Measurements from ENCODE around the gene PXDN.
"Not testable (repeated sequence)": the region's sequence is repeated elsewhere in the genome, so short reads cannot be mapped to it uniquely, and the experiment has no call there.

The PXDN gene

GRCh38 chr2:1740716-1741589 lies 3.4 kb downstream of the PXDN start:
- DNase-seq (ENCODE audit: low read depth in 2 of 2): no peak

GRCh38 chr2:1739961-1740715 lies 4.2 kb downstream of the PXDN start:
- DNase-seq (ENCODE audit: low read depth in 2 of 2): no peak

GRCh38 chr2:1739322-1739957 lies 4.9 kb downstream of the PXDN start:
- DNase-seq (ENCODE audit: low read depth in 2 of 2): no peak

- DNase-seq (ENCODE audit: low read depth in 2 of 2): no peak
Observed at GRCh38 chr2:1738646-1739302, 5.5 kb downstream of the PXDN start.

GRCh38 chr2:1738163-1738562 lies 6.2 kb downstream of the PXDN start:
- no peak for DNase-seq (ENCODE audit: low read depth in 2 of 2)

GRCh38 chr2:1736997-1737480 lies 7.3 kb downstream of the PXDN start:
- DNase-seq (ENCODE audit: low read depth in 2 of 2): no peak

- no peak for DNase-seq (ENCODE audit: low read depth in 2 of 2)
Observed at GRCh38 chr2:1736045-1736444, 8.3 kb downstream of the PXDN start.

- not testable (repeated sequence) for DNase-seq (ENCODE audit: low read depth in 2 of 2)
Observed at GRCh38 chr2:1733298-1733697, 11.0 kb downstream of the PXDN start.

GRCh38 chr2:1731963-1732768 lies 12.1 kb downstream of the PXDN start:
- DNase-seq (ENCODE audit: low read depth in 2 of 2): no peak

GRCh38 chr2:1731447-1731962 lies 12.8 kb downstream of the PXDN start:
- DNase-seq (ENCODE audit: low read depth in 2 of 2): no peak

- no peak for DNase-seq (ENCODE audit: low read depth in 2 of 2)
Observed at GRCh38 chr2:1730015-1730927, 14.0 kb downstream of the PXDN start.

GRCh38 chr2:1729242-1729641 lies 15.1 kb downstream of the PXDN start:
- no peak for DNase-seq (ENCODE audit: low read depth in 2 of 2)

- no peak for DNase-seq (ENCODE audit: low read depth in 2 of 2)
Observed at GRCh38 chr2:1728821-1729220, 15.5 kb downstream of the PXDN start.

- no peak for DNase-seq (ENCODE audit: low read depth in 2 of 2)
Observed at GRCh38 chr2:1727796-1728474, 16.4 kb downstream of the PXDN start.

GRCh38 chr2:1727101-1727771 lies 17.1 kb downstream of the PXDN start:
- DNase-seq (ENCODE audit: low read depth in 2 of 2): no peak

- no peak for DNase-seq (ENCODE audit: low read depth in 2 of 2)
Observed at GRCh38 chr2:1726558-1726957, 17.8 kb downstream of the PXDN start.

- not testable (repeated sequence) for DNase-seq (ENCODE audit: low read depth in 2 of 2)
Observed at GRCh38 chr2:1724351-1724750, 20.0 kb downstream of the PXDN start.

GRCh38 chr2:1723397-1724042 lies 20.8 kb downstream of the PXDN start:
- DNase-seq (ENCODE audit: low read depth in 2 of 2): no peak
